Lung (tissue), 12 donors: ENCODE results near the gene USP47. TPM values are rescaled to one million over a fixed set of nuclear protein-coding genes. Genes with fewer than 3 reads are reported as not detected.

ENCODE experiments used
- ATAC-seq: fragments of 200-7000 bp; cut with Tn5 transposase; one replicate; pipeline ENCODE4 v1.9.1; 2020; ENCODE audit warnings: moderate number of reproducible peaks; ENCODE audit not compliant: insufficient read depth, low FRiP score
- DNase-seq, 3 donors: peaks; one replicate each; pipeline ENCODE4 v3.0.0-alpha.2; 2013 to 2017
- H3K27ac ChIP-seq, 2 donors: one replicate each; pipeline ENCODE4 v1.5.1; 2013; ENCODE audit warnings: mild to moderate bottlenecking in 2 of 2, moderate library complexity in 2 of 2, control low read depth in 1 of 2, inconsistent platforms in 1 of 2, low read depth in 1 of 2, low read length in 1 of 2
- H3K27me3 ChIP-seq, 3 donors: one replicate each; pipeline ENCODE4 v1.5.1; 2013; ENCODE audit warnings: low read length in 2 of 3; ENCODE audit not compliant: control insufficient read depth in 3 of 3, insufficient read depth in 3 of 3
- H3K36me3 ChIP-seq, 4 donors: one replicate each; pipeline ENCODE4 v1.5.1; 2013; ENCODE audit warnings: low read length in 4 of 4, mild to moderate bottlenecking in 1 of 4, moderate library complexity in 1 of 4; ENCODE audit not compliant: control insufficient read depth in 4 of 4, insufficient read depth in 4 of 4
- H3K4me1 ChIP-seq, 5 donors: one replicate each; pipeline ENCODE4 v1.5.1; 2013; ENCODE audit warnings: low read length in 5 of 5, mild to moderate bottlenecking in 2 of 5, moderate library complexity in 1 of 5; ENCODE audit not compliant: control insufficient read depth in 5 of 5, insufficient read depth in 5 of 5
- H3K4me3 ChIP-seq: one replicate; pipeline ENCODE4 v1.5.1; 2013; ENCODE audit warnings: mild to moderate bottlenecking, control low read depth, moderate library complexity
- H3K9ac ChIP-seq, 2 donors: one replicate each; pipeline ENCODE4 v1.5.1; 2013; ENCODE audit warnings: low read length in 2 of 2, control low read depth in 1 of 2; ENCODE audit not compliant: insufficient read depth in 1 of 2
- H3K9me3 ChIP-seq, 4 donors: one replicate each; pipeline ENCODE4 v1.5.1; 2013; ENCODE audit warnings: low read length in 3 of 4, mild to moderate bottlenecking in 1 of 4, moderate library complexity in 1 of 4; ENCODE audit not compliant: control insufficient read depth in 4 of 4, insufficient read depth in 3 of 4
- WGBS, 2 donors: extraction: QIAGEN DNeasy Blood & Tissue Kit; methylation state at CpG; one replicate each; pipeline ENCODE4 v1.1.7; 2013; 5-methylcytosine and 5-hydroxymethylcytosine counted together
- polyA plus RNA-seq, 2 donors: library from polyadenylated mRNA; stranded (reverse); fragments of 200-250 nt; gene quantifications; one replicate each; pipeline ENCODE4 v1.2.1, GENCODE V29; 2013
- total RNA-seq, 2 donors: library from RNA; depleted of rRNA in 1 of 2; stranded (reverse); fragments of >200 nt in 1 of 2; gene quantifications; one replicate each; pipeline ENCODE4 v1.2.1, GENCODE V29; 2014 to 2021
- TF ChIP-seq, protein P1 (sequence below): IDR thresholded peaks from 2 replicates; pipeline ENCODE4 v1.5.1; 2012; ENCODE audit warnings: mild to moderate bottlenecking; ENCODE audit errors: control extremely low read depth, extremely low read depth
- donor health status: control.
- donor health status: control.
- donor health status: Bipolar disorder and iron deficiency.
- donor health status: healthy.
- donor health status: DM: yes; HTN: yes; CAD: no.

The USP47 gene
- total and polyA plus RNA-seq, 4 donors = 20.4 to 183 (median 31.9) TPM

DNA sequence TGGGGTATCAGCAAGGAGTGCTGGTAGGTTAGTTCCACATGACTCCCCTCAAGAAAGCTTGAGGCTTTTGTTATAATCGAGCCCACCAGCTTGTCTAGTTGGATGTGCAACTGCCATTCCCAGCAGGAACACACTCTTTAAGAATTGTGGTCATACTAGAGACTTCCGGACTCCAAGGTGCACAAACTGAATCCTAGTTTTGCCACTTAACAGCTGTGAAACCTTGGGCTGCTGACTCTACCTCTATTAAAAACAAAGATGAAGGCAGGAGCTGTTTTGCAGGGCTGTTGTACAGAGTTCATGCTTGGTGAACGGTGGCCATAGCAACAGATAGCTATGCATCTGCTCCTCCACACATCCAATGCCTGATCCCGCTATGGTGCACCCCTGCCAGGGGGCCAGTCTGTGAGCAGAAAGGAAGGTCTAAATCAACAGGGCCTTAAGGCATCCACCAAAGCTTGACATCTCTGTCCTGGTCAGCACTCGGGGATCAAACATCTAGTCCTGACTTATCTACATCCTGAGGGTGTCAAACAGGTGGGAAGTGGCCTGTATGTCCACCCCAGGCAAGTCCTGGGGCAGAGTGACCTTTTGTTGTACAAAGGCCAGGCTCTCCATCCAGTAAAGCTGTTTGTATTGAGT is 130.3 kb downstream of the USP47 start:
- no peak overlapping the region for H3K9ac ChIP-seq
- peaks cover 0 to 19% (median 4%) of the 10 kb centered on the region in 4 donors for H3K36me3 ChIP-seq
- no peaks in the 10 kb centered on the region for H3K9me3 ChIP-seq
- TF ChIP-seq, protein P1, sequence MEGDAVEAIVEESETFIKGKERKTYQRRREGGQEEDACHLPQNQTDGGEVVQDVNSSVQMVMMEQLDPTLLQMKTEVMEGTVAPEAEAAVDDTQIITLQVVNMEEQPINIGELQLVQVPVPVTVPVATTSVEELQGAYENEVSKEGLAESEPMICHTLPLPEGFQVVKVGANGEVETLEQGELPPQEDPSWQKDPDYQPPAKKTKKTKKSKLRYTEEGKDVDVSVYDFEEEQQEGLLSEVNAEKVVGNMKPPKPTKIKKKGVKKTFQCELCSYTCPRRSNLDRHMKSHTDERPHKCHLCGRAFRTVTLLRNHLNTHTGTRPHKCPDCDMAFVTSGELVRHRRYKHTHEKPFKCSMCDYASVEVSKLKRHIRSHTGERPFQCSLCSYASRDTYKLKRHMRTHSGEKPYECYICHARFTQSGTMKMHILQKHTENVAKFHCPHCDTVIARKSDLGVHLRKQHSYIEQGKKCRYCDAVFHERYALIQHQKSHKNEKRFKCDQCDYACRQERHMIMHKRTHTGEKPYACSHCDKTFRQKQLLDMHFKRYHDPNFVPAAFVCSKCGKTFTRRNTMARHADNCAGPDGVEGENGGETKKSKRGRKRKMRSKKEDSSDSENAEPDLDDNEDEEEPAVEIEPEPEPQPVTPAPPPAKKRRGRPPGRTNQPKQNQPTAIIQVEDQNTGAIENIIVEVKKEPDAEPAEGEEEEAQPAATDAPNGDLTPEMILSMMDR = no peak
- H3K27me3 ChIP-seq = no peaks in the 10 kb centered on the region
- 86 to 88% methylated on average over 5 of the region's 5 CpGs for WGBS, 2 donors
- ATAC-seq (no peak), DNase-seq (no peak)
- peak overlapping the region in 1 of 2 donors; percentile 51 for H3K27ac ChIP-seq
- H3K4me1 ChIP-seq = peaks cover 15 to 39% (median 32%) of the 10 kb centered on the region in 5 donors
- no peak overlapping the region for H3K4me3 ChIP-seq

DNA sequence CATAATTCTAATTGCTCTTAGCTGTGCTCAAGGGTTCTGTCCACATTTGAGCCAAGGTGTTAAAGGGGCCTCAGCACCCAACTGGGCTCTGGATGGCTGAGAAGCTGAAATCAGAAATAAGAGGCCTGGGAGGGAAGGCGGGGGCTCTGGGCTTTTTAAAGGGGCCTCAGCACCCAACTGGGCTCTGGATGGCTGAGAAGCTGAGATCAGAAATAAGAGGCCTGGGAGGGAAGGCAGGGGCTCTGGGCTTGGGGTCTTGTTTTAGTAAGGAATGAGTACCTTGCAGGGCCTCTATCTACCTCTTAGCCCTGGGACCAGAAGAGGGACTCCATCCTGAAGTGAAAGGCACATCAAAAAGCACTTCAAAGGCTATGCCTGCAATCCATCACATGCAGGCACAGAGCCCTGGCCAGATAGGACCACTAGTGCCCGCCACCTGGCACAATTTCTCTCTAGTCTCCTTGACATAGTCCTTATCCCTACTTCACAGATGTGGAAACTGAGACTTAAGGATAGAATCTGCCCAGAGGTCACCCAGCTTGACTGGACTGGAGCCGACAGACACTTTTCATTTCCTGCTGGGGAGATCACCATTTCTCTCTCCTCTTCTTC is 131.1 kb downstream of the USP47 start:
- peaks cover 21 to 43% (median 40%) of the 10 kb centered on the region in 5 donors for H3K4me1 ChIP-seq
- H3K27me3 ChIP-seq = no peaks in the 10 kb centered on the region
- no peak overlapping the region for H3K4me3 ChIP-seq
- no peaks in the 10 kb centered on the region for H3K9me3 ChIP-seq
- peak overlapping the region; percentile 82 to 86 for H3K27ac ChIP-seq
- ATAC-seq = no peak
- H3K9ac ChIP-seq = peak overlapping the region in 1 of 2 donors; percentile 35
- TF ChIP-seq, protein P1 = no peak
- WGBS, 2 donors = 66 to 88% methylated on average over 3 of the region's 3 CpGs
- DNase-seq = no peak
- peaks cover 0 to 17% (median under 1%) of the 10 kb centered on the region in 4 donors for H3K36me3 ChIP-seq

DNA sequence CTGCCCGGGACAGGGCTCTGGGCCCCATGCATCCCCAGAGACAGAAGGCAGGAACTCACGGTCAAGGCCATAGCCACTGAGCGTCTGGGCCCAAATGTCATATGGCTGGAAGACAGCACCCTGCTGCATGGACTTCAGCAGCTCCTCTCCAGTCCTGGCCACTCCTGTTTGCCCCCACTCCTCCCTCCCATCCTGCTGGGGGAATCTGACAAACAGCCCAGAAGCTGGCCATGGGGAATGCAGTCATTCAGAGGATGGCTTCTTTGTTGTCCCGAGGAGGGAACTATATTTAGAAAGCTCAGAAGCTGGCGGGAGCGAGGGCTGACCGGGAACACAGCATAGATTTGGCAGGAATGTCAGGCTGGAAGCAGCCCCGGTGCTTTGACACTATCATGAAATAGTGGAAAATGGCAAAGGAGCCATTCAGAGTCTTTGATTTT is 131.6 kb downstream of the USP47 start:
- Histone ChIP-seq H3K4me3 (no peak overlapping the region), H3K27me3 (no peaks in the 10 kb centered on the region), H3K36me3 (peaks cover 0 to 11% (median 2%) of the 10 kb centered on the region in 4 donors), H3K27ac (peak overlapping the region; percentile 82 to 86), H3K4me1 (peaks cover 27 to 46% (median 45%) of the 10 kb centered on the region in 5 donors), H3K9ac (peak overlapping the region in 1 of 2 donors; percentile 35), H3K9me3 (no peaks in the 10 kb centered on the region)
- no peak for ATAC-seq
- WGBS, 2 donors = 49 to 80% methylated on average over 8 of the region's 8 CpGs
- peak; percentile 87 to 95 (median 93) for DNase-seq
- TF ChIP-seq, protein P1 = no peak
